OCI-LY7 (cell line): ENCODE data around the gene ENOX2. TPM values are rescaled to one million over a fixed set of nuclear protein-coding genes. Genes with fewer than 3 reads are reported as not detected.

ENCODE experiments used
- BruUV-seq: library from RNA; stranded (reverse); fragments of 400-500 nt; replicated peaks from 2 replicates; lab custom pipeline; 2021; lab: Mats Ljungman, UMichigan
- CTCF ChIA-PET: fragments of 300-600 bp; sonication (Branson Sonifier 250); formaldehyde crosslinking; loops from one replicate; lab custom pipeline; 2022; ENCODE audit warnings: antibody characterized with exemption; ENCODE audit not compliant: unreplicated experiment; lab: Charles Lee
- POLR2A ChIA-PET: fragments of 300-600 bp; sonication (Branson Sonifier 250); formaldehyde crosslinking; loops from one replicate; lab custom pipeline; 2022; ENCODE audit warnings: antibody characterized with exemption; lab: Charles Lee
- DNase-seq: peaks from one replicate; pipeline ENCODE4 v3.0.0-alpha.2; 2015; ENCODE audit warnings: low spot score
- H2AFZ ChIP-seq: fragments of 200-600 bp; sonication (generic), shearing (Covaris generic); 2 replicates; pipeline ENCODE4 v1.6.1; 2014; ENCODE audit warnings: mild to moderate bottlenecking, antibody characterized with exemption, low read length, moderate library complexity
- H3K27ac ChIP-seq: fragments of 200-600 bp; sonication (generic); 2 replicates; pipeline ENCODE4 v1.5.1; 2014; ENCODE audit warnings: mixed run types, low read depth, mild to moderate bottlenecking, moderate library complexity, low read length, inconsistent platforms; ENCODE audit not compliant: poor library complexity, severe bottlenecking
- H3K36me3 ChIP-seq: fragments of 200-600 bp; sonication (generic); 2 replicates; pipeline ENCODE4 v1.6.1; 2014; ENCODE audit warnings: mild to moderate bottlenecking, antibody characterized with exemption, low read length, moderate library complexity, mixed read lengths; ENCODE audit not compliant: insufficient read depth
- H3K4me1 ChIP-seq: fragments of 200-600 bp; sonication (generic); 2 replicates; pipeline ENCODE4 v1.5.1; 2014; ENCODE audit warnings: mild to moderate bottlenecking, low read length; ENCODE audit not compliant: insufficient read depth, poor library complexity, severe bottlenecking
- H3K4me2 ChIP-seq: fragments of 200-600 bp; sonication (generic); 2 replicates; pipeline ENCODE4 v1.6.1; 2014; ENCODE audit warnings: mild to moderate bottlenecking, low read length
- H3K4me3 ChIP-seq: fragments of 200-600 bp; sonication (generic); 2 replicates; pipeline ENCODE4 v1.5.1; 2014; ENCODE audit warnings: mild to moderate bottlenecking, low read depth, low read length; ENCODE audit not compliant: poor library complexity, severe bottlenecking
- H3K79me2 ChIP-seq: fragments of 200-600 bp; sonication (generic); 2 replicates; pipeline ENCODE4 v1.6.1; 2016; ENCODE audit warnings: low read depth, mild to moderate bottlenecking, low read length, moderate library complexity, mixed read lengths; ENCODE audit not compliant: insufficient read depth
- H3K9me2 ChIP-seq: fragments of 200-600 bp; sonication (generic); 2 replicates; pipeline ENCODE4 v1.6.1; 2016; ENCODE audit warnings: mild to moderate bottlenecking, low read length, mixed read lengths; ENCODE audit not compliant: insufficient read depth
- H3K9me3 ChIP-seq: fragments of 200-600 bp; sonication (generic); 2 replicates; pipeline ENCODE4 v1.6.1; 2014; ENCODE audit warnings: mild to moderate bottlenecking, mixed run types, low read length, mixed read lengths
- H4K20me1 ChIP-seq: fragments of 200-600 bp; sonication (generic); 2 replicates; pipeline ENCODE4 v1.6.1; 2014; ENCODE audit warnings: mild to moderate bottlenecking, antibody characterized with exemption, low read length, moderate library complexity, mixed read lengths; ENCODE audit not compliant: insufficient read depth
- CTCF ChIP-seq: fragments of 200-600 bp; sonication (generic); conservative IDR thresholded peaks from 2 replicates; pipeline ENCODE4 v1.5.1; 2014; ENCODE audit warnings: mild to moderate bottlenecking, antibody characterized with exemption, low read length, moderate library complexity, mixed read lengths
- EZH2phosphoT487 ChIP-seq: fragments of 200-600 bp; sonication (generic); IDR thresholded peaks from 2 replicates; pipeline ENCODE4 v1.6.1; 2018; ENCODE audit warnings: low read depth, borderline replicate concordance, mild to moderate bottlenecking, mixed run types, antibody characterized with exemption, low read length, moderate library complexity, mixed read lengths
- intact Hi-C: fragments of 100-400 bp; cut with micrococcal nuclease; formaldehyde crosslinking; loops from one replicate; pipeline ENCODE4 v1.10.0; 2022; ENCODE audit not compliant: unreplicated experiment
- total RNA-seq, 2 experiments: library from RNA; depleted of rRNA in 1 of 2; stranded (reverse); fragments of >200 nt in 1 of 2; shearing (Covaris generic) in 1 of 2; gene quantifications; 2 replicates each; pipeline ENCODE4 v1.2.3, GENCODE V29; 2014 to 2022

The ENOX2 gene
- total RNA-seq, 2 experiments from 2014 or later: 5.0 to 11.9 TPM

- Histone ChIP-seq H3K79me2 (no peaks in the 10 kb centered on the region), H3K9me2 (no peaks in the 10 kb centered on the region), H3K36me3 (no peaks in the 10 kb centered on the region), H4K20me1 (no peaks in the 10 kb centered on the region), H3K9me3 (no peaks in the 10 kb centered on the region), H3K27ac (no peak overlapping the region), H3K4me2 (no peak overlapping the region), H3K4me1 (no peaks in the 10 kb centered on the region), H2AFZ (no peak overlapping the region), H3K4me3 (no peak overlapping the region)
- intact Hi-C loops: no loop called here
- DNase-seq: no peak
- no TSS peak for BruUV-seq
- TF ChIP-seq CTCF (no peak), EZH2phosphoT487 (no peak)
- ChIA-PET POLR2A (no interaction called here), CTCF (no interaction called here)
These were observed 113.2 kb downstream of the ENOX2 start for GRCh38 chrX:130789793-130790192.

GRCh38 chrX:130788786-130789581, 114.0 kb downstream of the ENOX2 start:
- ChIA-PET CTCF (no interaction called here), POLR2A (no interaction called here)
- no peak for TF ChIP-seq CTCF
- no TSS peak for BruUV-seq
- Histone ChIP-seq H3K4me2 (no peak overlapping the region), H3K27ac (no peak overlapping the region), H3K79me2 (no peaks in the 10 kb centered on the region), H3K4me1 (no peaks in the 10 kb centered on the region), H3K4me3 (no peak overlapping the region), H4K20me1 (no peaks in the 10 kb centered on the region), H3K9me3 (no peaks in the 10 kb centered on the region), H3K36me3 (no peaks in the 10 kb centered on the region), H3K9me2 (no peaks in the 10 kb centered on the region), H2AFZ (no peak overlapping the region)
- no peak for DNase-seq
- intact Hi-C loops: no loop called here

GRCh38 chrX:130786030-130786429, 117.0 kb downstream of the ENOX2 start:
- TF ChIP-seq EZH2phosphoT487: no peak
- no peak for TF ChIP-seq CTCF
- no peak for DNase-seq
- Histone ChIP-seq H3K4me1 (no peaks in the 10 kb centered on the region), H3K9me2 (no peaks in the 10 kb centered on the region), H4K20me1 (no peaks in the 10 kb centered on the region), H3K36me3 (no peaks in the 10 kb centered on the region), H3K9me3 (no peaks in the 10 kb centered on the region), H3K27ac (no peak overlapping the region), H3K79me2 (no peaks in the 10 kb centered on the region), H2AFZ (no peak overlapping the region), H3K4me3 (no peak overlapping the region), H3K4me2 (no peak overlapping the region)
- POLR2A ChIA-PET: no interaction called here
- no TSS peak for BruUV-seq
- CTCF ChIA-PET: no interaction called here
- intact Hi-C loops: no loop called here
